ENCODE results near the gene PGGHG.

PGGHG gene

GRCh38 chr11:291281-292210 lies 2.6 kb downstream of the PGGHG start:
- no peak overlapping the region for H3K4me3 ChIP-seq (ENCODE audit: low read depth, low read length)
- H3K4me1 ChIP-seq = no peaks in the 10 kb centered on the region
- H3K36me3 ChIP-seq (ENCODE audit: control insufficient read depth, insufficient read depth, low read length) = no peaks in the 10 kb centered on the region
- H3K27me3 ChIP-seq (ENCODE audit: control insufficient read depth, insufficient read depth, low read length) = no peaks in the 10 kb centered on the region
- no peaks in the 10 kb centered on the region for H3K79me2 ChIP-seq
- H3K9ac ChIP-seq = no peak overlapping the region
- H2AFZ ChIP-seq = no peak overlapping the region
- H3K9me3 ChIP-seq (ENCODE audit: control insufficient read depth, low read length) = no peaks in the 10 kb centered on the region
- no peak overlapping the region for H3K4me2 ChIP-seq (ENCODE audit: low read length)
- H3K27ac ChIP-seq = no peak overlapping the region
- no peak for TF ChIP-seq CTCF (IDR thresholded peaks at IDR 0.05)

GRCh38 chr11:292211-293121 lies 3.5 kb downstream of the PGGHG start:
- H3K4me3 ChIP-seq (ENCODE audit: low read depth, low read length) = no peak overlapping the region
- H3K79me2 ChIP-seq = no peaks in the 10 kb centered on the region
- TF ChIP-seq CTCF (IDR thresholded peaks at IDR 0.05) = no peak
- no peaks in the 10 kb centered on the region for H3K36me3 ChIP-seq (ENCODE audit: control insufficient read depth, insufficient read depth, low read length)
- H3K4me1 ChIP-seq = no peaks in the 10 kb centered on the region
- no peak overlapping the region for H3K27ac ChIP-seq
- H3K27me3 ChIP-seq (ENCODE audit: control insufficient read depth, insufficient read depth, low read length) = no peaks in the 10 kb centered on the region
- no peaks in the 10 kb centered on the region for H3K9me3 ChIP-seq (ENCODE audit: control insufficient read depth, low read length)
- no peak overlapping the region for H2AFZ ChIP-seq
- H3K9ac ChIP-seq = no peak overlapping the region
- H3K4me2 ChIP-seq (ENCODE audit: low read length) = no peak overlapping the region

- Histone ChIP-seq H3K27me3 (ENCODE audit: control insufficient read depth, insufficient read depth, low read length) (no peaks in the 10 kb centered on the region), H3K36me3 (ENCODE audit: control insufficient read depth, insufficient read depth, low read length) (no peaks in the 10 kb centered on the region), H3K9ac (no peak overlapping the region), H3K9me3 (ENCODE audit: control insufficient read depth, low read length) (no peaks in the 10 kb centered on the region), H3K27ac (no peak overlapping the region), H3K4me3 (ENCODE audit: low read depth, low read length) (no peak overlapping the region), H2AFZ (no peak overlapping the region), H3K4me1 (no peaks in the 10 kb centered on the region), H3K4me2 (ENCODE audit: low read length) (no peak overlapping the region), H3K79me2 (no peaks in the 10 kb centered on the region)
- no peak for TF ChIP-seq CTCF (IDR thresholded peaks at IDR 0.05)
Measured at GRCh38 chr11:293271-293851, 4.4 kb downstream of the PGGHG start.

GRCh38 chr11:293852-294661 lies 5.1 kb downstream of the PGGHG start:
- H3K9me3 ChIP-seq (ENCODE audit: control insufficient read depth, low read length) = no peaks in the 10 kb centered on the region
- H3K79me2 ChIP-seq = no peaks in the 10 kb centered on the region
- no peaks in the 10 kb centered on the region for H3K36me3 ChIP-seq (ENCODE audit: control insufficient read depth, insufficient read depth, low read length)
- no peak overlapping the region for H3K4me2 ChIP-seq (ENCODE audit: low read length)
- H3K27me3 ChIP-seq (ENCODE audit: control insufficient read depth, insufficient read depth, low read length) = no peaks in the 10 kb centered on the region
- H3K4me3 ChIP-seq (ENCODE audit: low read depth, low read length) = no peak overlapping the region
- H3K9ac ChIP-seq = no peak overlapping the region
- no peaks in the 10 kb centered on the region for H3K4me1 ChIP-seq
- TF ChIP-seq CTCF (IDR thresholded peaks at IDR 0.05) = no peak
- no peak overlapping the region for H3K27ac ChIP-seq
- no peak overlapping the region for H2AFZ ChIP-seq

All from parathyroid adenoma (tissue), 2 donors.